Stomach (tissue), 4 donors: ENCODE data around the gene YPEL4.

Source experiments
- POLR2A ChIP-seq, 4 donors: fragments of 450-650 bp; IDR thresholded peaks; one replicate each; pipeline ENCODE4 v1.6.1; 2016; ENCODE audit warnings: antibody characterized with exemption in 4 of 4, control low read depth in 2 of 4, mild to moderate bottlenecking in 1 of 4, moderate library complexity in 1 of 4
- TF ChIP-seq, protein P1 (sequence below), 7 experiments: fragments of 450-650 bp in 4 of 7; fragments of 200-600 bp in 3 of 7; sonication (generic) in 3 of 7; IDR thresholded peaks; one replicate each; pipeline ENCODE4 v1.5.1; 2016 to 2019; ENCODE audit warnings: antibody characterized with exemption in 7 of 7, control low read depth in 2 of 7, mild to moderate bottlenecking in 1 of 7

DNA sequence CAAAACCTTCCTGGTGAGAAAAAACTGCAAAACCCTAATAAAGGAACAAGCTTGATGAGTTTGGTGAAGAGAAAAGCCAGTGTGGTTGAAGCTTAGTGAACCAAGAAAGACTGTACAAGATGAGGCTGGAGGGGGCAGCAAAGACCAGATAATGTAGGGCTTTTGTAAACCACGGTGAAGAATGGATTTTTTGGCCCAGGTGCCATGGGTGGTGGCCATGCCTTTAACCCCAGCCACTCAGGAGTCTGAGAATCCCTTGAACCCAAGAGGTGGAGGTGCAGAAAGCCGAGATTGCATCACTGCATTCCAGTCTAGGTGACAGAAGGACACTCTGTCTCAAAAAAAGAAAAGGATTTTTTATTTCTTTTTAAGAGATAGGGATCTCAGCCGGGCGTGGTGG is 13.2 kb upstream of the YPEL4 start:
- TF ChIP-seq, protein P1, sequence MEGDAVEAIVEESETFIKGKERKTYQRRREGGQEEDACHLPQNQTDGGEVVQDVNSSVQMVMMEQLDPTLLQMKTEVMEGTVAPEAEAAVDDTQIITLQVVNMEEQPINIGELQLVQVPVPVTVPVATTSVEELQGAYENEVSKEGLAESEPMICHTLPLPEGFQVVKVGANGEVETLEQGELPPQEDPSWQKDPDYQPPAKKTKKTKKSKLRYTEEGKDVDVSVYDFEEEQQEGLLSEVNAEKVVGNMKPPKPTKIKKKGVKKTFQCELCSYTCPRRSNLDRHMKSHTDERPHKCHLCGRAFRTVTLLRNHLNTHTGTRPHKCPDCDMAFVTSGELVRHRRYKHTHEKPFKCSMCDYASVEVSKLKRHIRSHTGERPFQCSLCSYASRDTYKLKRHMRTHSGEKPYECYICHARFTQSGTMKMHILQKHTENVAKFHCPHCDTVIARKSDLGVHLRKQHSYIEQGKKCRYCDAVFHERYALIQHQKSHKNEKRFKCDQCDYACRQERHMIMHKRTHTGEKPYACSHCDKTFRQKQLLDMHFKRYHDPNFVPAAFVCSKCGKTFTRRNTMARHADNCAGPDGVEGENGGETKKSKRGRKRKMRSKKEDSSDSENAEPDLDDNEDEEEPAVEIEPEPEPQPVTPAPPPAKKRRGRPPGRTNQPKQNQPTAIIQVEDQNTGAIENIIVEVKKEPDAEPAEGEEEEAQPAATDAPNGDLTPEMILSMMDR (IDR thresholded peaks at IDR 0.05) = no peak
- no peak for TF ChIP-seq POLR2A (IDR thresholded peaks at IDR 0.05)
